ENCODE results near the gene DYNLT2B.

DYNLT2B gene

DNA sequence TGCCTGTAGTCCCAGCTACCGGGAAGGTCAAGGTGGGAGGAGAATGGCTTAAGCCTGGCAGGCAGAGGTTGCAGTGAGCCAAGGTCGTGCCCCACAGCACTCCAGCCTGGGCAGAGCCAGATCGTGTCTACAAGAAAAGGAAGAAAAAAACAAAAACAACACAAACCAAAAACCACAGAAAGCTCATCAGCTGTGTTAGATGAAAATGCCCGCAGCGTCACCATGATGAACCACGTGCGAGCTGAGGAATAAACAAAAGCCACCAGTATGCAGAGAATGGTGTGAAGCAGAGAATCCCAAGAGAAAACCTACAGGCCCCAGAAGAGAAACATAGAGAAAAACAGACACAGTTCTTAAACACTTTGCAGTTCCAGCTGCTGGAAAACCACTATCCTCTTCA is 39.9 kb upstream of the DYNLT2B start:
- no peak overlapping the region for H3K4me2 ChIP-seq (ENCODE audit: low read depth, low read length, poor library complexity, severe bottlenecking)
- no peaks in the 10 kb centered on the region for H3K9me3 ChIP-seq (ENCODE audit: insufficient read depth, low read depth, low read length)
- H3K9ac ChIP-seq (ENCODE audit: low read depth, low read length, poor library complexity, severe bottlenecking): no peak overlapping the region
- H2AFZ ChIP-seq (ENCODE audit: low read length): no peak overlapping the region
- H3K27me3 ChIP-seq (ENCODE audit: insufficient read depth, low read length, poor library complexity, severe bottlenecking): no peaks in the 10 kb centered on the region
- H3K36me3 ChIP-seq (ENCODE audit: insufficient read depth, low read length): peaks cover 87% of the 10 kb centered on the region
- H3K79me2 ChIP-seq (ENCODE audit: insufficient read depth, low read length): no peaks in the 10 kb centered on the region
- TF ChIP-seq, protein P1, sequence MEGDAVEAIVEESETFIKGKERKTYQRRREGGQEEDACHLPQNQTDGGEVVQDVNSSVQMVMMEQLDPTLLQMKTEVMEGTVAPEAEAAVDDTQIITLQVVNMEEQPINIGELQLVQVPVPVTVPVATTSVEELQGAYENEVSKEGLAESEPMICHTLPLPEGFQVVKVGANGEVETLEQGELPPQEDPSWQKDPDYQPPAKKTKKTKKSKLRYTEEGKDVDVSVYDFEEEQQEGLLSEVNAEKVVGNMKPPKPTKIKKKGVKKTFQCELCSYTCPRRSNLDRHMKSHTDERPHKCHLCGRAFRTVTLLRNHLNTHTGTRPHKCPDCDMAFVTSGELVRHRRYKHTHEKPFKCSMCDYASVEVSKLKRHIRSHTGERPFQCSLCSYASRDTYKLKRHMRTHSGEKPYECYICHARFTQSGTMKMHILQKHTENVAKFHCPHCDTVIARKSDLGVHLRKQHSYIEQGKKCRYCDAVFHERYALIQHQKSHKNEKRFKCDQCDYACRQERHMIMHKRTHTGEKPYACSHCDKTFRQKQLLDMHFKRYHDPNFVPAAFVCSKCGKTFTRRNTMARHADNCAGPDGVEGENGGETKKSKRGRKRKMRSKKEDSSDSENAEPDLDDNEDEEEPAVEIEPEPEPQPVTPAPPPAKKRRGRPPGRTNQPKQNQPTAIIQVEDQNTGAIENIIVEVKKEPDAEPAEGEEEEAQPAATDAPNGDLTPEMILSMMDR (conservative IDR thresholded peaks at IDR 0.05; ENCODE audit: low read length): no peak
- TF ChIP-seq EZH2phosphoT487 (IDR thresholded peaks at IDR 0.05; ENCODE audit: borderline replicate concordance): no peak
- no peaks in the 10 kb centered on the region for H3K9me2 ChIP-seq (replicated peaks; ENCODE audit: low read depth, low read length)
- no peaks in the 10 kb centered on the region for H3F3A ChIP-seq (ENCODE audit: low read depth)
- no peak overlapping the region for H3K4me3 ChIP-seq (ENCODE audit: low read length, poor library complexity, severe bottlenecking)
- H4K20me1 ChIP-seq (ENCODE audit: insufficient read depth, low read length, poor library complexity, severe bottlenecking): no peaks in the 10 kb centered on the region
- no peaks in the 10 kb centered on the region for H3K4me1 ChIP-seq (ENCODE audit: insufficient read depth, low read length, poor library complexity, severe bottlenecking)

DNA sequence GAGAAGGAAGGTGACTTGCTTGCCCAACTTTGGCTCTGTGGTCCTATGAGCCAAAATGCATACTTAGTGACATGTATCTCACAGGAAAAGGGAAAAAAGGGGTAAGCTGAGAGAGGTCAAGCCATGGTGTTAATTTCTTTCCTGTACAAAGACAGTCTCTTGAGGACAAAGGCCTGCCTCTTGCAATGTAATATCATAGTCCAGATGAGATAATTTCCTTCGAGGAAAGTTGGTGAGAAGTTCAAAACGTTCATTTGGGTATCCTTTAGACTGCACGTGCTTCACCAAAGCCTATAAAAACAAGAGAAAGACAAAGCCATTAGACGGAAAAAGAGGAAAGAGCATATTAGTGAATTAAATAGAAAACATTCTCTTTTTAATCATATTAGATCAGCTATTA is 38.5 kb upstream of the DYNLT2B start:
- no peak overlapping the region for H3K9ac ChIP-seq (ENCODE audit: low read depth, low read length, poor library complexity, severe bottlenecking)
- no peaks in the 10 kb centered on the region for H4K20me1 ChIP-seq (ENCODE audit: insufficient read depth, low read length, poor library complexity, severe bottlenecking)
- no peak for TF ChIP-seq EZH2phosphoT487 (IDR thresholded peaks at IDR 0.05; ENCODE audit: borderline replicate concordance)
- TF ChIP-seq, protein P1 (conservative IDR thresholded peaks at IDR 0.05; ENCODE audit: low read length): no peak
- no peaks in the 10 kb centered on the region for H3K9me2 ChIP-seq (replicated peaks; ENCODE audit: low read depth, low read length)
- no peaks in the 10 kb centered on the region for H3K4me1 ChIP-seq (ENCODE audit: insufficient read depth, low read length, poor library complexity, severe bottlenecking)
- no peaks in the 10 kb centered on the region for H3K79me2 ChIP-seq (ENCODE audit: insufficient read depth, low read length)
- no peaks in the 10 kb centered on the region for H3F3A ChIP-seq (ENCODE audit: low read depth)
- H3K4me3 ChIP-seq (ENCODE audit: low read length, poor library complexity, severe bottlenecking): no peak overlapping the region
- no peaks in the 10 kb centered on the region for H3K9me3 ChIP-seq (ENCODE audit: insufficient read depth, low read depth, low read length)
- peaks cover 76% of the 10 kb centered on the region for H3K36me3 ChIP-seq (ENCODE audit: insufficient read depth, low read length)
- H3K4me2 ChIP-seq (ENCODE audit: low read depth, low read length, poor library complexity, severe bottlenecking): no peak overlapping the region
- no peak overlapping the region for H2AFZ ChIP-seq (ENCODE audit: low read length)
- no peaks in the 10 kb centered on the region for H3K27me3 ChIP-seq (ENCODE audit: insufficient read depth, low read length, poor library complexity, severe bottlenecking)

DNA sequence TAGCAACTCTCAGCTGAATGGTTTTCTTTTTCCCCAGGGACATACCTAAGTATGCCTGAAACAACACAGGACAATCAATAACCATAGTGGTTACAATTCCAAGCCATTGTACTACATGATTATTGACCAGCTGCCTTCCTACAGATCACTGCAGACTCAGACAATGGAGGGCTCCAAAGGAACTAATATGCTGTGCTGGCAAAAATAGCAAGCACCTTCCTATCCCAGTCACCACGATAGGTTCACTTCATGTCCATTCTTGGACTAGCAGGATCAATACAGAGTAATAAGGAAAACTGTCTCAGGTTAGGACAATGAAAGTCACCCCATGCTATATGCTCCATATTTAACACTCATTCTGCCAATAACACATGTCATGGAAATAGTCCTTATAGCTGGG is 37.6 kb upstream of the DYNLT2B start:
- H3K36me3 ChIP-seq (ENCODE audit: insufficient read depth, low read length): peaks cover 67% of the 10 kb centered on the region
- H3F3A ChIP-seq (ENCODE audit: low read depth): no peaks in the 10 kb centered on the region
- H3K9ac ChIP-seq (ENCODE audit: low read depth, low read length, poor library complexity, severe bottlenecking): no peak overlapping the region
- H3K9me2 ChIP-seq (replicated peaks; ENCODE audit: low read depth, low read length): no peaks in the 10 kb centered on the region
- H3K9me3 ChIP-seq (ENCODE audit: insufficient read depth, low read depth, low read length): no peaks in the 10 kb centered on the region
- H3K4me3 ChIP-seq (ENCODE audit: low read length, poor library complexity, severe bottlenecking): no peak overlapping the region
- no peak overlapping the region for H3K4me2 ChIP-seq (ENCODE audit: low read depth, low read length, poor library complexity, severe bottlenecking)
- H3K4me1 ChIP-seq (ENCODE audit: insufficient read depth, low read length, poor library complexity, severe bottlenecking): no peaks in the 10 kb centered on the region
- no peak for TF ChIP-seq EZH2phosphoT487 (IDR thresholded peaks at IDR 0.05; ENCODE audit: borderline replicate concordance)
- TF ChIP-seq, protein P1 (conservative IDR thresholded peaks at IDR 0.05; ENCODE audit: low read length): no peak
- H3K79me2 ChIP-seq (ENCODE audit: insufficient read depth, low read length): no peaks in the 10 kb centered on the region
- no peak overlapping the region for H2AFZ ChIP-seq (ENCODE audit: low read length)
- H4K20me1 ChIP-seq (ENCODE audit: insufficient read depth, low read length, poor library complexity, severe bottlenecking): no peaks in the 10 kb centered on the region
- no peaks in the 10 kb centered on the region for H3K27me3 ChIP-seq (ENCODE audit: insufficient read depth, low read length, poor library complexity, severe bottlenecking)
